Glutamatergic neuron (in vitro differentiated cells): ENCODE results near the gene SMARCA2. TPM values are rescaled to one million over a fixed set of nuclear protein-coding genes. Genes with fewer than 3 reads are reported as not detected.

Experiments
- DNase-seq: peaks from one replicate; pipeline ENCODE4 v3.0.0; 2022
- H3K27ac Mint-ChIP-seq: one replicate; pipeline ENCODE4 v1.8.0; 2020; ENCODE audit warnings: mild to moderate bottlenecking, mixed read lengths, inconsistent platforms; ENCODE audit not compliant: unreplicated experiment
- H3K27me3 Mint-ChIP-seq: one replicate; pipeline ENCODE4 v1.8.0; 2020; ENCODE audit warnings: mild to moderate bottlenecking, moderate library complexity, mixed read lengths, inconsistent platforms; ENCODE audit not compliant: unreplicated experiment
- H3K36me3 Mint-ChIP-seq: one replicate; pipeline ENCODE4 v1.8.0; 2020; ENCODE audit warnings: mild to moderate bottlenecking, mixed read lengths, inconsistent platforms; ENCODE audit not compliant: unreplicated experiment
- H3K4me1 Mint-ChIP-seq: one replicate; pipeline ENCODE4 v1.8.0; 2020; ENCODE audit warnings: mild to moderate bottlenecking, low read depth, mixed read lengths, inconsistent platforms; ENCODE audit not compliant: unreplicated experiment
- H3K4me3 Mint-ChIP-seq: one replicate; pipeline ENCODE4 v1.8.0; 2020; ENCODE audit warnings: mild to moderate bottlenecking, mixed read lengths, inconsistent platforms; ENCODE audit not compliant: unreplicated experiment
- H3K9me3 Mint-ChIP-seq: one replicate; pipeline ENCODE4 v1.8.0; 2020; ENCODE audit warnings: mild to moderate bottlenecking, moderate library complexity, mixed read lengths, inconsistent platforms; ENCODE audit not compliant: unreplicated experiment
- total RNA-seq: library from RNA; stranded (reverse); fragmentation: NEBNext Ultra II Directional; extraction: Animal tissue kit (Norgen Biotek cat#: 25700); gene quantifications from one replicate; pipeline ENCODE4 v1.2.1, GENCODE V29; 2021; ENCODE audit not compliant: unreplicated experiment
- TF ChIP-seq, protein P1 (sequence below): fragments of 200-600 bp; sonication (generic); IDR thresholded peaks from one replicate; pipeline ENCODE4 v1.5.0; 2021; ENCODE audit not compliant: partially characterized antibody, unreplicated experiment

Gene SMARCA2
- total RNA-seq, 1 donor from 2014 or later = 14.5 TPM

DNA sequence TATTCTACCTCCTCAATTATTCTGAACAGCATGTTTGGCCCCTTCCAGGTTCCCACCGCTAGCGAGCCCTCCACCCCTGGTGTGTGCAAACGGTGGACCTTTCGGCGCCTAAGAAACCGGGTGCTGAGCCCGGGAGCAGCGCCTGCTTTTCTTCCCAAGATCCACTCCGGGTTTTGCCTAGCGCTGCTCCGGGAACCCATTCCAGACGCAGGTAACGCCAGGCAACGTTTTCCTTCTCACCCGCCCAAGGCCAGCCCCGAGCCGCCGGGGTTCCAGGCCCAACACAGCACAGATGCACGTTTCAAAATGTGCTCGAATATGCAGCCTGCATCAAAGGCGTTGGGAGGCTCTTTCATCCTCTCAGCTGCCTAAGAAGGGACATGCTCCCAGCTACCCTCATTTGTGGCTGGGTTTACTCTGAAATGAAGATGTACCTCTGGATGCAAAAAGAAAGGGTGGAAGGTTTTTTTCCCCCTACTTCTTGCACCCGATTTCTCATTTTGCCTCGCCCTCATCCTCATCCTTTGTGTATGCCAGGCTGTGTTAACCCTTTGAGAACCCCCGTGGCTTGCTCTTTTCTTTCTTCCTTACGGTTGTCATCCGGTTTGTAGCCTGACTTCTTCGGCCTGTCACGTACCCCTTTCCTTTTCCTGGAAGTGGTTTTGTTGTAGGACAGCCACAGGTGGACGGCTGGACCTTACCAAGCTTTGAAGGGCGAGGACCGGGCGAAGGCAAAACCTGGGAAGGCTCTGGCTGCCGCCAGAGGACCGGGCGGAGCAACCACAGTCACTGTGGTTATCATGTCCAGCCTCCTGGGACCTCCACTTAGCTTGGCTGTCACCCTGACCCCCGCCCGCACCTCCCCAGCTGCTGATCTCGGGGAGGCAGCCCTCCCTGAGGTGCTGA is 226.9 kb downstream of the SMARCA2 start:
- TF ChIP-seq, protein P1, sequence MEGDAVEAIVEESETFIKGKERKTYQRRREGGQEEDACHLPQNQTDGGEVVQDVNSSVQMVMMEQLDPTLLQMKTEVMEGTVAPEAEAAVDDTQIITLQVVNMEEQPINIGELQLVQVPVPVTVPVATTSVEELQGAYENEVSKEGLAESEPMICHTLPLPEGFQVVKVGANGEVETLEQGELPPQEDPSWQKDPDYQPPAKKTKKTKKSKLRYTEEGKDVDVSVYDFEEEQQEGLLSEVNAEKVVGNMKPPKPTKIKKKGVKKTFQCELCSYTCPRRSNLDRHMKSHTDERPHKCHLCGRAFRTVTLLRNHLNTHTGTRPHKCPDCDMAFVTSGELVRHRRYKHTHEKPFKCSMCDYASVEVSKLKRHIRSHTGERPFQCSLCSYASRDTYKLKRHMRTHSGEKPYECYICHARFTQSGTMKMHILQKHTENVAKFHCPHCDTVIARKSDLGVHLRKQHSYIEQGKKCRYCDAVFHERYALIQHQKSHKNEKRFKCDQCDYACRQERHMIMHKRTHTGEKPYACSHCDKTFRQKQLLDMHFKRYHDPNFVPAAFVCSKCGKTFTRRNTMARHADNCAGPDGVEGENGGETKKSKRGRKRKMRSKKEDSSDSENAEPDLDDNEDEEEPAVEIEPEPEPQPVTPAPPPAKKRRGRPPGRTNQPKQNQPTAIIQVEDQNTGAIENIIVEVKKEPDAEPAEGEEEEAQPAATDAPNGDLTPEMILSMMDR = no peak
- Mint-ChIP-seq H3K27me3 (no peaks in the 10 kb centered on the region), H3K4me3 (peak overlapping the region; percentile 96), H3K27ac (peak overlapping the region; percentile 99), H3K9me3 (peaks cover 1% of the 10 kb centered on the region), H3K4me1 (peaks cover 14% of the 10 kb centered on the region), H3K36me3 (no peaks in the 10 kb centered on the region)
- DNase-seq = peak; percentile 89

DNA sequence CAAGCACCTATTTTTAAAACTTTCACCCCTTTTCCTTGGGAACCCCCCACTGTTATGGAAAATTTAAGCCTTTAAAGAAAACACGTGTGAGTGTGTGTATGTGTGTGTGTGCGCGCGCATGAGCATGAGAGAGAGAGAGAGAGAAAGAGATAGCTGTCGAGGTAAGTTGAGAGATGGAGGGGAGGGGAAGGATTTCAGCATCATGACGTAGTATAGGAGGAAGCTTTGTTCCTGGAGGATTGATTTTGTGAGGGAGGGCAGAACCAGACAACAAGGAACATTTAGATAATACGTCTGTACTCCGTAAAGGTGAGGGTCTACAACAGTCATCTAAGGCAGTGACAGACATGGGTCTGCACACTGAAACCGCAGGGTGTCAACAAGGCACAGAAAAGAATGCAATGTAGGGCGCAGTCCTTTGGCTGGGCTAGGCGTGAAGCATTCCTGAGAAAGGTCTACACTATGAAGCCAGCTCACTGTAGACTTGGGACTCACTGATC is 227.7 kb downstream of the SMARCA2 start:
- Mint-ChIP-seq H3K27me3 (no peaks in the 10 kb centered on the region), H3K4me1 (peaks cover 14% of the 10 kb centered on the region), H3K4me3 (peak overlapping the region; percentile 96), H3K9me3 (peaks cover 1% of the 10 kb centered on the region), H3K36me3 (no peaks in the 10 kb centered on the region), H3K27ac (peak overlapping the region; percentile 99)
- TF ChIP-seq, protein P1 = no peak
- no peak for DNase-seq
